ENCODE measurements around the gene MYLK4. TPM values are rescaled to one million over a fixed set of nuclear protein-coding genes. Genes with fewer than 3 reads are reported as not detected.

MYLK4 gene
- total and polyA plus RNA-seq, 2 of the 13 experiments (the other 11 are each of a cell fraction or from before 2014, with no cell fraction given): 0.26 to 0.29 TPM

DNA sequence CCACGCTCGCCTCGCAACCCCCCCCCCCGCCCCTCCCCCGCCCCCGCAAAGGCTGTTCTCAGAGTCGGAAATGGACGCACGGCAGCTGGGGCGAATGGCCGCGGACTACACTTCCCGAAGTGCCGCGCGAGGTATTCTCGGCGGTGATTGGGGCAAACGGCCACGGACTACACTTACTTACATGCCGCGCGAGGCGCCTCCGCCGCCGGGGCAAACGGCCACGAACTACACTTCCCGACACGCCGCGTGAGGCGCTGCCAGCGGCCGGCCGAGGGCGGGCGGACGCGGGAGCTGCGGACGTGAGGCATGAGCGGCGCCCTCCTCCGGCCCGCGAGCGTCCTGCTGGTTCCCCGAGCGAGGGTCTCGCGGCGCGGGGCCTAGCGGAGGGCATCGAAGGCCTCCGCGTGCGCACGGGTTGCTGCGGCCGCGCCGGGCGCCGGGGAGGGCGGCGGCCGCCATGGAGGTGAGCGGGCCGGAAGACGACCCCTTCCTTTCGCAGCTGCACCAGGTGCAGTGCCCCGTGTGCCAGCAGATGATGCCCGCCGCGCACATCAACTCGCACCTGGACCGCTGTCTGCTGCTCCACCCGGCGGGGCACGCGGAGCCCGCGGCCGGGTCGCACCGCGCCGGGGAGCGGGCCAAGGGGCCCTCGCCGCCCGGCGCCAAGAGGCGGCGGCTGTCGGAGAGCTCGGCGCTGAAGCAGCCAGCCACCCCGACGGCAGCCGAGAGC, 14.6 kb upstream of the MYLK4 start, which contains the start of gene WRNIP1 (continued):
- TF ChIP-seq, protein P1, sequence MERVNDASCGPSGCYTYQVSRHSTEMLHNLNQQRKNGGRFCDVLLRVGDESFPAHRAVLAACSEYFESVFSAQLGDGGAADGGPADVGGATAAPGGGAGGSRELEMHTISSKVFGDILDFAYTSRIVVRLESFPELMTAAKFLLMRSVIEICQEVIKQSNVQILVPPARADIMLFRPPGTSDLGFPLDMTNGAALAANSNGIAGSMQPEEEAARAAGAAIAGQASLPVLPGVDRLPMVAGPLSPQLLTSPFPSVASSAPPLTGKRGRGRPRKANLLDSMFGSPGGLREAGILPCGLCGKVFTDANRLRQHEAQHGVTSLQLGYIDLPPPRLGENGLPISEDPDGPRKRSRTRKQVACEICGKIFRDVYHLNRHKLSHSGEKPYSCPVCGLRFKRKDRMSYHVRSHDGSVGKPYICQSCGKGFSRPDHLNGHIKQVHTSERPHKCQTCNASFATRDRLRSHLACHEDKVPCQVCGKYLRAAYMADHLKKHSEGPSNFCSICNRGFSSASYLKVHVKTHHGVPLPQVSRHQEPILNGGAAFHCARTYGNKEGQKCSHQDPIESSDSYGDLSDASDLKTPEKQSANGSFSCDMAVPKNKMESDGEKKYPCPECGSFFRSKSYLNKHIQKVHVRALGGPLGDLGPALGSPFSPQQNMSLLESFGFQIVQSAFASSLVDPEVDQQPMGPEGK (CRISPR knock-in tag; IDR thresholded peaks at IDR 0.05): peak; percentile 79
- TF ChIP-seq FIP1L1 (IDR thresholded peaks at IDR 0.05; ENCODE audit: borderline replicate concordance, insufficient read depth, low read depth, low read length) (0 out of 2 replicates have a peak, but pooled peaks have one; percentile 67), ATRX (CRISPR knock-in tag; IDR thresholded peaks at IDR 0.05; ENCODE audit: borderline replicate concordance) (no peak), MIXL1 (CRISPR knock-in tag; IDR thresholded peaks at IDR 0.05) (peak; percentile 60; the same call in 1 of the 2 replicates), ZBTB7A (CRISPR knock-in tag; IDR thresholded peaks at IDR 0.05) (peak; percentile 85; the same call in 1 of the 2 replicates), ZNF256 (CRISPR knock-in tag; conservative IDR thresholded peaks at IDR 0.05) (no peak), PPARG (CRISPR knock-in tag; conservative IDR thresholded peaks at IDR 0.05) (peak; percentile 42), SRF (IDR thresholded peaks at IDR 0.05; ENCODE audit: low read depth, low read length) (no peak), ZNF775 (CRISPR knock-in tag; IDR thresholded peaks at IDR 0.05; ENCODE audit: borderline replicate concordance) (no peak), TEAD3 (CRISPR knock-in tag; optimal IDR thresholded peaks at IDR 0.05; ENCODE audit: borderline replicate concordance) (peak; percentile 87), FLYWCH1 (CRISPR knock-in tag; IDR thresholded peaks at IDR 0.05) (no peak), HOXA3 (CRISPR knock-in tag; IDR thresholded peaks at IDR 0.05) (peak; percentile 92), ZNF556 (CRISPR knock-in tag; IDR thresholded peaks at IDR 0.05; ENCODE audit: borderline replicate concordance) (peak; percentile 94), ZNF589 (CRISPR knock-in tag; conservative IDR thresholded peaks at IDR 0.05) (no peak; the same call in 1 of the 2 replicates), ZNF260 (CRISPR knock-in tag; IDR thresholded peaks at IDR 0.05; ENCODE audit: borderline replicate concordance, low read depth) (no peak), EP300 (IDR thresholded peaks at IDR 0.05; ENCODE audit: low read depth in 2 of 2, low read length in 2 of 2) (peak; percentile 1 to 25; a peak in 2 of 4 replicates), EP300 (CRISPR knock-in tag; IDR thresholded peaks at IDR 0.05; ENCODE audit: borderline replicate concordance) (peak; percentile 47; the same call in 1 of the 2 replicates)
- TF ChIP-seq, protein P2, sequence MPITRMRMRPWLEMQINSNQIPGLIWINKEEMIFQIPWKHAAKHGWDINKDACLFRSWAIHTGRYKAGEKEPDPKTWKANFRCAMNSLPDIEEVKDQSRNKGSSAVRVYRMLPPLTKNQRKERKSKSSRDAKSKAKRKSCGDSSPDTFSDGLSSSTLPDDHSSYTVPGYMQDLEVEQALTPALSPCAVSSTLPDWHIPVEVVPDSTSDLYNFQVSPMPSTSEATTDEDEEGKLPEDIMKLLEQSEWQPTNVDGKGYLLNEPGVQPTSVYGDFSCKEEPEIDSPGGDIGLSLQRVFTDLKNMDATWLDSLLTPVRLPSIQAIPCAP (CRISPR knock-in tag; IDR thresholded peaks at IDR 0.05; ENCODE audit: low read depth): peak; percentile 63; the same call in 1 of the 2 replicates
- TF ChIP-seq, protein P3, sequence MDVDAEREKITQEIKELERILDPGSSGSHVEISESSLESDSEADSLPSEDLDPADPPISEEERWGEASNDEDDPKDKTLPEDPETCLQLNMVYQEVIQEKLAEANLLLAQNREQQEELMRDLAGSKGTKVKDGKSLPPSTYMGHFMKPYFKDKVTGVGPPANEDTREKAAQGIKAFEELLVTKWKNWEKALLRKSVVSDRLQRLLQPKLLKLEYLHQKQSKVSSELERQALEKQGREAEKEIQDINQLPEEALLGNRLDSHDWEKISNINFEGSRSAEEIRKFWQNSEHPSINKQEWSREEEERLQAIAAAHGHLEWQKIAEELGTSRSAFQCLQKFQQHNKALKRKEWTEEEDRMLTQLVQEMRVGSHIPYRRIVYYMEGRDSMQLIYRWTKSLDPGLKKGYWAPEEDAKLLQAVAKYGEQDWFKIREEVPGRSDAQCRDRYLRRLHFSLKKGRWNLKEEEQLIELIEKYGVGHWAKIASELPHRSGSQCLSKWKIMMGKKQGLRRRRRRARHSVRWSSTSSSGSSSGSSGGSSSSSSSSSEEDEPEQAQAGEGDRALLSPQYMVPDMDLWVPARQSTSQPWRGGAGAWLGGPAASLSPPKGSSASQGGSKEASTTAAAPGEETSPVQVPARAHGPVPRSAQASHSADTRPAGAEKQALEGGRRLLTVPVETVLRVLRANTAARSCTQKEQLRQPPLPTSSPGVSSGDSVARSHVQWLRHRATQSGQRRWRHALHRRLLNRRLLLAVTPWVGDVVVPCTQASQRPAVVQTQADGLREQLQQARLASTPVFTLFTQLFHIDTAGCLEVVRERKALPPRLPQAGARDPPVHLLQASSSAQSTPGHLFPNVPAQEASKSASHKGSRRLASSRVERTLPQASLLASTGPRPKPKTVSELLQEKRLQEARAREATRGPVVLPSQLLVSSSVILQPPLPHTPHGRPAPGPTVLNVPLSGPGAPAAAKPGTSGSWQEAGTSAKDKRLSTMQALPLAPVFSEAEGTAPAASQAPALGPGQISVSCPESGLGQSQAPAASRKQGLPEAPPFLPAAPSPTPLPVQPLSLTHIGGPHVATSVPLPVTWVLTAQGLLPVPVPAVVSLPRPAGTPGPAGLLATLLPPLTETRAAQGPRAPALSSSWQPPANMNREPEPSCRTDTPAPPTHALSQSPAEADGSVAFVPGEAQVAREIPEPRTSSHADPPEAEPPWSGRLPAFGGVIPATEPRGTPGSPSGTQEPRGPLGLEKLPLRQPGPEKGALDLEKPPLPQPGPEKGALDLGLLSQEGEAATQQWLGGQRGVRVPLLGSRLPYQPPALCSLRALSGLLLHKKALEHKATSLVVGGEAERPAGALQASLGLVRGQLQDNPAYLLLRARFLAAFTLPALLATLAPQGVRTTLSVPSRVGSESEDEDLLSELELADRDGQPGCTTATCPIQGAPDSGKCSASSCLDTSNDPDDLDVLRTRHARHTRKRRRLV (CRISPR knock-in tag; IDR thresholded peaks at IDR 0.05): no peak
- TF ChIP-seq, protein P4, sequence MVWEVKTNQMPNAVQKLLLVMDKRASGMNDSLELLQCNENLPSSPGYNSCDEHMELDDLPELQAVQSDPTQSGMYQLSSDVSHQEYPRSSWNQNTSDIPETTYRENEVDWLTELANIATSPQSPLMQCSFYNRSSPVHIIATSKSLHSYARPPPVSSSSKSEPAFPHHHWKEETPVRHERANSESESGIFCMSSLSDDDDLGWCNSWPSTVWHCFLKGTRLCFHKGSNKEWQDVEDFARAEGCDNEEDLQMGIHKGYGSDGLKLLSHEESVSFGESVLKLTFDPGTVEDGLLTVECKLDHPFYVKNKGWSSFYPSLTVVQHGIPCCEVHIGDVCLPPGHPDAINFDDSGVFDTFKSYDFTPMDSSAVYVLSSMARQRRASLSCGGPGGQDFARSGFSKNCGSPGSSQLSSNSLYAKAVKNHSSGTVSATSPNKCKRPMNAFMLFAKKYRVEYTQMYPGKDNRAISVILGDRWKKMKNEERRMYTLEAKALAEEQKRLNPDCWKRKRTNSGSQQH (CRISPR knock-in tag; IDR thresholded peaks at IDR 0.05; ENCODE audit: low read depth): peak; percentile 20; the same call in 1 of the 2 replicates

All from HepG2 (cell line).